HG02840 (cell line): Measurements from ENCODE around the gene HAGHL.
"Not testable (repeated sequence)": the region's sequence is repeated elsewhere in the genome, so short reads cannot be mapped to it uniquely, and the experiment has no call there.

ENCODE experiments used
- ATAC-seq: cut with Tn5 transposase; IDR thresholded peaks from one replicate; pipeline ENCODE4 v1.9.1; 2021; ENCODE audit warnings: mild to moderate bottlenecking, moderate library complexity, moderate number of reproducible peaks; ENCODE audit not compliant: unreplicated experiment, low FRiP score

The HAGHL gene

DNA sequence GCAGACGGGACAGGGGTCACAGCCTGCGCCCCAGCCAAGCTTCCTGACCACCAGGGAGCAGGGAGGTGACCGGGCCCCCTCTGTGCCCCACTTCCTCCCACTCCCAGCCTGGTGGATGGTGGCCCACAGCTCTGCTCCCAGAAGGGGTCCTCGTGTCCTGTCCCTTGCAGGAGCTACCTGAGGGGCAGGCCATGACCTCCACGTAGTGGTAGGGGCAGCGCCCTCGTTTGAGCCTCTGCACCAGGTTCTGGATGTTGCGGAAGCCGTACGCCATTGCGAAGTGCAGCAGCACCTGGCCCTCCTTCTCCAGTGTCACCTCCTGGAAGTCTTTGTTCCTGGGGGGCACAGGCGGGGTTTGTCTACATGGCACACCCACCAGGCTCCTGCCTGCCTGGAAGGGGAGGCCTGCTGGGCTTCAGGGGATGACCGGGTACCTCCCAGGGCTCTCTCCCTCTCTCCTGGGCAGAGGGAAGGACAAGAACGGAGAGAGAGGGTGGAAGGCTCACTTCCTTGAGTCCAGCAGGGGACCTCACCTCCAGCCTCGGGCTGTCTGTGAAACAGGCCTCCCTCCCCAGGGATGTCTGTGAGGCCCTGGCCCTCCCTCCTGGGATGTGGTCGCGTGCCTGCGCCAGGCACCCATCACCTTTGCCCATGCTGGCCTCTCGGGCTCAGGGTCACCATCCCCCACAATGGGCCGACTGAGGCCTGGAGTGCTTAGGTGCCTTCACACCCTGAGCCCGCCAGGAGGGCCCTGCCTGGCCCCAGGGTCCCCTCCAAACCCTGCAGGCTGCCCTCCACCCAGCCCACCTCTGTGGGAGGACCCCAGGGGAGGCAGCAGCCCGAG, 4.0 kb downstream of the HAGHL start:
- ATAC-seq: no peak

DNA sequence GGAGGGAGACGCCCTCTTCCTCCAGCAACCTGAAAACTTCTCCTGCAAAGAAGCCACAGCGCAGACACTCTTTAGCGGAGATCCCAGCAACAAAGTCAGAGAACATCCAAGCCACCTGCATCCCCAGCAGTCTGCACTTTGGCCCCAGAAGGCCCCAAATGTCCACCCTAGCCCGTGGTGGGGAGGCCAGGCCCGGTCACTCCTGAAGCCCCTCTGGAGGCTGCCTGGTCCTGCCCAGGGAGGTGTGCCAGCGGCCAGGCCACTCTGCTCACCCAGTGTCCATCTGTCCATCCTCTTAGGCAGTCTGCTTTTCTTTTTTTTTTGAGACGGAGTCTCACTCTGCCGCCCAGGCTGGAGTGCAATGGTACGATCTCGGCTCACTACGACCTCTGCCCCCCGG, 5.4 kb downstream of the HAGHL start:
- no peak for ATAC-seq

DNA sequence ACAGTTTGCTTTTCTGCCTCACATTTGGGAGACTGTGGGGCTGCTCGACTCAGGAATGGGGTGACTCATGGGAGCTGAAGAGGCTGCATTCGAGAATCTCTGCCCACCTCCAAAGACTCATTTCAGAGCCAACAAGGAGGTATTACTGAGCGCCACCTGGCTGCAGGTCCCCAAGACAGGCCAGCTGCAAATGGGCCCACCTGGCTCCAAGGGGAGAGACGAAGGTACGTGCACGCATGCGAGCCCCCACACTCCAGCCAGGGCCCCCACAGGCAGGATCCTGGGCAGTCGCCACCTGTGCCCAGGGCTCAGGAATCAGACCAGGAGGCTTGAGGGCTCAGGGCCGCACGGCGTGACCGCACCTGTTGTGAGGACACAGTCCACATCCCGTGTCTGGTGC, 6.0 kb downstream of the HAGHL start:
- no peak for ATAC-seq

DNA sequence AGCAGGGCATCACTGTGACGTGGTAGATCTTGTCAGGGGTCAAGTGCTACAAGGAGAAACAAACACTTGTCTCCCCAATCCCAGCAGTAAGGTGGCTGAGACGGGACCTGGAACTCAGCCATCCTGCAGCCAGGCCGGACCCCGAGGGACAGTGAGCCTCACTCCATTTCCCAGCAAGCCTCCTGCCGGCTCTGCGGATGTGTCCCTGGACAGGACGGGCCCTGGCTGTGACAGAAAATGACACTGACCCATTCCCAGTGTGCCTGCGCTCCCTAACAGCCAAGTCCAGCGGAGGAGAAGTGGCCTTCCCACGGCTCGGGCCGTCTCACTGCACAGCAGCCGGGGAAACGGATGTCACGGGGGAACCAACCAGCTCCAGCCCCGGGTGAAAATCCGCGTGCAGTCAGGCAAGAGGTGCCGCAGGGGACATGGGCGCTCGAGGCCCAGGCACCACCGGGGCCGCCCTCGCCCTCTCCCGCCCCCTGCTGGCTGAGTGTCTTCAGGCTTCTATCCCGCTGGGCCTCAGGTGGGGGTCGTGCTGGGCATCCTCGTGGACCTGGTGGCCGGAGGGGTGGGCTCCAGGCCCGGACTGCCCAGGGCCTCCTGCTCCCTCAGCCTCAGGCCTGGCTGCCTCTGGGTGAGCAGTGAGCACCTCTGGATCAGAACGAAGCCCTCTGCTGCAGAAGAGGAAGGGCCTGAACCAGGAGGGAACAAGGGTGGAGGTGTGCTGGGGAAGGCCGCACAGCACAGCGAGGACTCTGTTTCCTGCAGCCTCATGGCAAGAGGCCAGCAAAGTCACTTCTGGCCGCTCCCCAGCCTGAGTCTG, 6.7 kb downstream of the HAGHL start:
- ATAC-seq: no peak

DNA sequence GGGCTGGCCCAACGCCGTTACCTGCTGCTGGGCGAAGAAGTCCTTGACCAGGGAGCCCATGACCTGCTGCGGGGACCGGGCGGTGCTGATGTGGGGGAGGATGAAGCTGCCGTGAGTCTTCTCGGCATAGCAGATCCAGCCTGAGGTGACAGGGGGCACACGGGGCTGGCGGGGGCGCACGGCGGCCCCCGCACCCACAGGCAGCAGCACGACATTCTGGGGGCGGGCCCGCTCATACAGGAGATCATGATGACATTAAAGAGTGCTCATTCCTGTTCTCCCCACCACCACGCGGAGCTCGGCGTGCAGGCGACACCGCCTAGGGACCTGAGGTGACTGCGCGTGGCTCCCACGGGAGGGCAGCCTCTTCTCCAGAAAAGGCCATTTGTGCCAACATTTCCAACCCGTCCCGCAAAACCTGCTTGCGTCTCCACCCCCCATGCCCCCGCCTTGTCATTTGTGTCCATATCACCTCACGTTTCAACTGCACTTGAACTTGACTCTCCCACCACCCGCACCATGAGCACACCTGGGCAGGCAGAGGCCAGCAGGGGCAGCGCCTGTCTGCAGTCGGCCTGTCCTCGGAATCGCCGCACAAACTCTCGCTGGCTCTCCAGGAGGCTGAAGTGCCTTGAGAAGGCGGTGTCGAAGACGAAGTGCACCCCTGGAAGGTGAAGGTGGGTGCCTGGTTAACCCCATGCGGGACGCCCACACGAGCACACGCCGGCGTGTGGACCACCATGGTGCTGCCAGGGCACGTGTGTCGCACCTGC, 7.5 kb downstream of the HAGHL start:
- ATAC-seq: no peak

DNA sequence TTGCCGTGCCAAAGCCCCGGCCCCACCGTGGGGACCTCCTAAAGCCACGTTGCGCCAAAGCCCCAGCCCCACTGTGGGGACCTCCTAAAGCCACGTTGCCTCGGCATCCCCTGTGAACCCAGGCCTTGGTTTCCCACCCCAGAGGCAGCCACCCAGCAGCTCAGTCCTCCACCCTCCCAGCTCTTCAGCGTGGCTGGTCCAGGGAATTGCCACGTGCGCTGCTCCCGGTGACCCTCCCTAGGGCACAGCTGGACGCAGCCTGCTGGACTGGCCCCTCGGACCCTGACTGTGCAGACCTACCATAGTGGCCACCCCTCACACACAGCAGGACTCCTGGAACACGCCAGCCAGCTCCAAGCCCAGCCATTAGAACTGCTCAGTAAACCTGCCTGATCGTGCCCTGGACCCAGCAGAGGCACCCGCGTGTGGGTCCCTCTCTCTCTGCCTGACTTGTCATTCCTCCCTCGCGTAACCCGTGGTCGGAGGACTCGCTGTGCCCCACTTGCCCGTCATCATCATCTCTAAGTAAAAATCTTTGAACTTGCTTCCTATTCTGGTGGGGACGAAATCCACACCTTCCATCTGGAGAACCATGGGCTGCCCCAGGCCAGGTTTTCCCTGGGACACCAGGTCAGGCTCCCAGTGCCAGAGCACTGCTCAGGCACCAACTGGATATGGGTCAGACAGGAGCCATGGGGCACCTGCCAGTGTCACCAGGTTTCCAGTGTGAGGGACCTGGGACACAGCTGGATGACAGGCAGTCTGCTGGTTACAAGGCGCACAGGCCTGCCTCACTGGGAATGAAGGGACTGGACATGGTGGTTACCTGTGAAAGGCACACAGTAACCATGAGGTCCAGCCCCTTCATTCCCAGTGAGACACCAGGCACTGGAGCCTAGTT, 8.3 kb downstream of the HAGHL start:
- no peak for ATAC-seq

DNA sequence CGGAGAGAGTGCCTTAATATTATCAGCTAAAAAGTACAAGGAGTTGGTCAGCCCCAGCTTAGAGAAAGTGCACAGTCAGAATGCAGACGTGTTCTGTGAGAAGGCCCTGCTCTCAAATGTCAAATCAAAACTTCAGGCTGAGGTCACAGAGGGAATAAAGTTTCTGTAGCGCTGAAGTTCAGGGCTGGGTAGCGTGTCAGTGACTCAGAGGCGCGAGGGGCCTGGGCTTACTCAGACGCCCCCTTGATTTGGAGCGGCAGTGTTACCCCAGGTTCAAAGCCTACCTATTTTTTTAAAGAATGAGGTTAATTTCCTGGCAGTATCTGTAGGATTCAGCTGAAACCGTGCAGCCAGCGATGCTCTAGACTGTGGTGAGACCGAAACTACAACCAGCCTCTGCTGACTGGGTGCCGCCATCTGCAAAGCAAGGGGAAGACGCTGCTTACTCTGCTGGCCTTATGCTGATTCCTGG, 9.1 kb downstream of the HAGHL start:
- ATAC-seq: no peak

DNA sequence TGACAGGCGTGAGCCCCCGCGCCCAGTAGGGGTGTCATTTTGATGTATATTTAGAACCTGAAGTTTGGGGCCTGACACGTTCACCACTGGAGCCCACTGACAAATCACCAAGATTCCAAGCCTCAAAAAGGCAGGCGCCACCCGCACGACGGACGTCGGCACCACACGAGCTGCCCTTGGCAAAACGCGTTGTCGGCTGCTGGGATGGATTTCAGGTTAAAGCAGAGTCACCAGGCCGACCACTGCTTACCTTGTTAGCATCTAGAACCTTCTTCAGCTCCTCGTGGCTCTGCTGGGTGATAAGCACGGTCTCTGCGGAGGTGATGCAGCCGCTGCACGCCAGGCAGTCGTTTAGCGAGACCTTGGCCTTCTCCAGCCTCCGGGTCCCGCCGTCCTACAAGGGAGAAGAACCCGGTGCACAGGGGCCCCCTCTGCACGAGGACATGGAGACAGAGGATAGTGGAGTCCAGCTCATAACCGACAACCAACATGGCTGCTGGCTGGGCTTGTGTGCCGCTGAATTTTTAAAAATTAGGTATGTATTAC, 10.1 kb downstream of the HAGHL start:
- no peak for ATAC-seq

DNA sequence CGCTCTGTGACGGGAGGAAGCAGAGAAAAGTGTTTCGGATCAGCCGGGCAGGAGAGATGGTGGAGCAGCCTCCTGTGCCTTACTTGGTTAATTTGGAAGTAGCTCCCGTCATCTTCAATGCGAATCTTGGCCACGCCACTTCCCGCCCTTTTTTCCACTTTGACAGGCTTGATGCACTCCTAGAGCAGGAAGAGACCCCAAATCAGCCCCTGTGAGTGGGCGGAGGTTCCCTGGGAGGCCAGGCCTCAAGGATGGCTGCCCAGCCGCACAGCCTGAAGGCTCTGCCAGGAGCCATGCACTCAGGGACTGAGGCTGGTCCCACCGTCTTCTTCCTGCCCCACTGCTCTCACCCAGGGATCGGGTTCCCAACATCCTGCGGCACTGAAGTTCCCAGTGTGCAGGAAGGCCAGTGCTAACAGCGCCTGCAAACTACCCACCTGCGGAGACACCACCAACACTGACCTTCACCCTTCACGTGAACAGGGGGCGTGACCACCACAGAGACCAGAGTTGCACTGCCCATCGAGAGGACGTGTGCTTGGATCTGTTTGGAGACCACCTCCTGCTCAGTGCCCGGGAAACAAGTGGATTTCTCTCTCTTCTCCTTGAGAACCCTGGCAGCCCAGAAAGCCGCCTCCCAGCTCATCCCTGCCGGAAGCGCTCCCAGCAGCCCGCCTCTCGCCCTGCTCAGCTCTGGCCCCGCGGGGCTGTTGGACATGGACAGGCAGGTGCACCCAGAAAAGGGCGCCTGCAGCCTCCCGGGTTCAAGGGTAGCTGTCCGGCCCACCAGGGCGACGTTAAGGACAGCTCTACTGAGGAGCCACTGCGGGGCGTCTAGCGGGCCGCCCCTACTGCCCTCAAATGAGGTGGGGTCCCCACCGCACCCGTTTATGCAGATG, 12.9 kb downstream of the HAGHL start:
- ATAC-seq: peak; percentile 7

DNA sequence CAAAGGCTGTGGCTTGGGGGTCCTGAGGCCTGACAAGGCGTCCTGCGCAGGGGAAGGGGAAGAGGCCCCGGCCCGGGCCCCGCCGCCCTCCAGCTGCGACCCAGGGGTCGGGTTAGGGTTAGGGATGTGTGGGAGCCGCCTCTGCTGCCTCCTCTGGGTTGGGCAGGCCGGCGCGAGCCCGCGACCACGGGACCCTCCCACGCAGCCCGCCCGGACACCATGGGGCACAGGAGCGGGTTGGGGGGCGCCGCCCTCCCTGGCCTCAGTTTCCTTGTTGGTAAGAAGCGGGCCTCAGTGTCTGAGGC, 13.5 kb downstream of the HAGHL start:
- ATAC-seq: peak; percentile 19

DNA sequence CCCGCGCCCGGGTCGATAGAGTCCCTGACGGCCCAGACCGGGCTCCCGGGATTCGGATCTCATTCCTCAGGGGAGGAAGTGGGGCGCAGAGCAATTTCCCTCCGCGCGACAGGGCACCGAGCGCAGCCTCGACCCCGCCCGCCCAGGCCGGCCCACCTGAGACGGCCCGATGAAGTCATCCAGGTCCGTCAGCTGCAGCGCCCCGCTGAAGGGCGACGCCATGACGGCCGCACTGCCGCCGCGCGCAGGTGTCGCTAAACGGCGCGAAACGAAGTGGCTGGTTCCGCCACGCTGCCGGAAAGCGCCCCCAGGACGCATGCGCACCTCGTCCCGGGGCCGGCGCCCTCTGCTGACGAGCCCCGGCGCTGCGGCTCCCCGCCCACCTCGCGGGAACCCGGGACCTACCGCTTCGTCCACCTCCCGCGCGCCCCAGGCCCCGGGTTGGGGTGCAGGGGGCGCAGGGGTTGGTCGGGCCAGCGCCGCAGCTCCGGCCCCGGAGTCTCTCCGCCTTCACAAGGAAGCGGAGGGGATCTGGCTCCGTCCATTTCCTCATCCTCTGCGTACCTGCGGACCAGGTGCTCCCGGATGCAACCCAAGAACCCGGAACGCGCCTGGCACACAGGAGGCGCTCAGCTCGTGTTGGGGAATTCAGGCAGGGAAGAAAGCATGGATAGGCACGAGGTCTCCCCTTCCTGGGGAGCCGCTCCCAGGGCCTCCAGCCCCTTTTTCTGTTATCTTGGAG, 14.0 kb downstream of the HAGHL start, which contains the start of gene CIAO3:
Gene CIAO3 (minus strand): TSS at position 234 of the 742 bp plus-strand sequence. CDS start 12 bp downstream, at position 222.
- ATAC-seq: peak; percentile 85

DNA sequence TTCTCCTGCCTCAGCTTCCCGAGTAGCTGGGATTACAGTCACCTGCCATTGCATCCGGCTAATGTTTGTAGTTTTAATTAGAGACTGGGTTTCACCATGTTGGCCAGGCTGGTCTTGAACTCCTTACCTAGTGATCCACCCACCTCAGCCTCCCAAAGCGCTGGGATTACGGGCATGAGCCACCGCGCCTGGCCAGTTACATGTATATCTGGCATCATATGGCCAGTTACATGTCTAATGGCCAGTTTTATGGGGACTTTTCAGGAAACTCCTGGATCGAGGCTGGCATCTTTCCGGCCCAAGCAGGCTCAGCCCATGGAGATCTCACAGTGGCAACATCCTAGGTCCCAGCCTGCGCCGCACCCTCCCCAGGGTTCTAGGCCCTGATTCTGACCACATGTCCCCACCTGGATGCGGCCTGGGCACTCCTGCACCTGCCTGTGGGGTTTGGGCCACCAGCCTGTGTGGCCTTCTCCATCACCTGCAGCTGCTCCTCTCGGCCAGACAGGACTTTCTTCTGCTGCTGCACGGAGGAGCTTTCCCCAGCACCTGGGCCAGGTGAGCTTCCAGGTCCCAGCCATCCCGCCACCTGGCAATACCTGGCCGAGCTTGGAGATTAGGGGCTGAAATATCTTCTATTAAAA, 15.2 kb downstream of the HAGHL start:
- no peak for ATAC-seq

DNA sequence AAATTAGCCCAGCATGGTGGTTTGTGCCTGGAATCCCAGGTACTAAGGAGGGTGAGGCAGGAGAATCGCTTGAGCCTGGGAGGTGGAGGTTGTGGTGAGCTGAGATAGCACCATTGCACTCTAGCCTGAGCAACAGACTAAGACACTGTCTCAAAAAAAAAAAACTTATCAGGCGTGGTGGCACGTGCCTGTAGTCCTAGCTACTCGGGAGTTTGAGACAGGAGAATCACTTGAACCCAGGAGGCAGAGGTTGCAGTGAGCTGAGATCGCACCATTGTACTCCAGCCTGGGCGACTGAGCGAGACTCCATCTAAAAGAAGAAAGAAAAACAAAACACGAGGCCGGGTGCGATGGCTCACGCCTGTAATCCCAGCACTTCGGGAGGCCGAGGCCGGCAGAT, 16.0 kb downstream of the HAGHL start:
- ATAC-seq: not testable (repeated sequence)

DNA sequence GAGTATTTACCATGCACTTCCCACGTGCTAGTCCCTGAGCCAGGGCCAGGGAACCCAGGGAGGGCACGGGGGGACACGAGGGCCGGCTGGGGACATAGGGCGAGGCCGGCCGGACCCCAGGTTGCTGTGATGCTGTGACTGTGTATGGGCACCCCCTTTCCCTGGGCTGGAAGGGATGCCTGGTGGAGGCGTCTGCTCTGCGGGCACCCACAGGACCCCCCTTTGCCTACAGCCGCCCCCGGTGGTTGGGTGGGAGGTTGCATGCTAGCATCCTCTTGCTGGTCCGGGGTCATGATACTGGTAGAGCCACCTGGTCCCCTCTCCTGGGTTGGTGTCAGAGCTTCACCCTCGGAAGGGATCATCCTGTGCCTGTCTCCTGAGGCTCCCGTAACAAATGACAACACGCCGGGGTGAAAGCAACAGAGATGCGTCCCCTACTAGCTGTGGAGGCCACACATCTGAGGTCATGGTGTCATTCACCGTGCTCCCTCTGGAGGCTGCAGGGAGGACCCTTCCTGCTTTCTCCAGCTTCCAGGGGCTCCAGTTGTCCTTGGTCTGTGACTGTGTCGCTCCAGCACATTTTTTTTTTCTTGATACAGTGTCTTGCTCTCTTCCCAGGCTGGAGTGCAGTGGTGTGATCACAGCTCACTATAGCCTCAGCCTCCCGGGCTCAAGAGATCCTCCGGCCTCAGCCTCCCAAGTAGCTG, 17.0 kb downstream of the HAGHL start:
- no peak for ATAC-seq

DNA sequence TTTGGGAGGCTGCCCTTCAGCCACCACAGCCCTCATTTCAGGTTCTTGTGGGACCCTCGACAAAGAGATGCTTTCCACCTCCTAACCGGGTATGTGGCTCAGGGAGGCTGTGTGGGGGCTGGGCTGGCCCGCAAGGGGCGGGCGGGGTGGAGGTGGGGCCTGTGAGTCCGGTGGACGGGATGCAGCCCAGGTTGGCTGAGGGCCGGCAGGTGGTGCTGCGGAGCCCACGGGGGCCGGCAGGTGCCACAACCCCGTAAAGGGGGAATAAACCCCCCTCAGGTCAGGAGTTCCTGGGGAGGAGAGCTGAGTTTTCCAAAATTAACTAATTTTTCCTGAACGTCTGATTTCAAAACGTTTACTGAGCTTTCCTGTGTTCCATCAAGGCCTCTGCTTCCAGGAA, 18.8 kb downstream of the HAGHL start:
- no peak for ATAC-seq

DNA sequence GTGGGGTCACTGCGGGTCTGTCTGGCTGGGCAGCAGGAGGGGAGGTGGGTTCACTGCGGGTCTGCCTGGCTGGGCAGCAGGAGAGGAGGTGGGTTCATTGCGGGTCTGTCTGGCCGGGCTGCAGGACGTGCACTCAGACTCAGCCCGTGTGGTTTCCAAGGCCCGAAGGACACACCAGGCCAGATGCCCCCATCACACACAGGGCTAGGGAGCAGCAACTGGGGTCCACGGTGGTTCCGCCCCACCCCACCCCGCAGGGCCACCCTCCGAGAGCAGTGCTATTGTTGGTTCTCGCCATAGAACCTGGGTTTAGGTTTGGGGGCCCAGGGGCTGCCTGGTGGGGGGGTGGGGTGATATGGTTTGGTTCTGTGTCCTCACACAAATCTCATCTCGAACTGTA, 19.7 kb downstream of the HAGHL start:
- ATAC-seq: no peak
